Measurements from ENCODE around the gene CLPSL2.

Gene CLPSL2

DNA sequence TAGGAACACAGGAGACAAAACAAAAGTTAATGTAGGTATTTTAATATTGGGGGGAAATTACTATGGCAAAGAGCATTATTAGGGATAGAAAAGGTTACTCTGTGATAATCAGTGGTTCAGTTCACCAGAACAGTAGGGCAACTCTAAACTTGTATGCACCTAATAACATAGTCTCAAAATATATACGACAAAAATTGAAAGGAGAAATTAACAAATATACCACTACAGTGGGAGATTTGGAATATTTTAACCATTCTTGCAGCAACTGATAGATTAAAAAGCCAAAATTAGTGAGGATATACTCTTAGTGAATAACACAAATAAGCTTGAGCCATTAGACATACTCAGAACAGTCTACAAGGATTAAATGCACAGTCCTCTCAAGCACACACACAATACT is 28.5 kb upstream of the CLPSL2 start:
- ATAC-seq, result no peak

DNA sequence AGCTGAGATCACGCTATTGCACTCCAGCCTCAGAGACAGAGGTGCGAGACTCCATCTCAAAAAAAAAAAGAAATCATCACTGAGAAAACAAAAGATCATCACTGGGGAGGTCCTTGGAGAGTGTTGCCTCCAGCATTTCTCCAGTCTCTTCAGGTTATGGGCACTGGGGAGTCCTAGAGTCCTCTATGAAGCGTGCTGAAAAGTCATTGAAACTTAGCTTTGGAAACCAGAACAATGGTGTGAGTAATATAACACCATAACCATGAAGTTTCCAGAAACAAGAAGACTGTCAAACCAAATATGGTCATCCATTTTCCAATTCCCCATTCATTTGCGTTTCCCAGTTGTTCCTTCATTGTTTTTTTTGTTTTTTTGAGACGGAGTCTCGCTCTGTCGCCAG is 25.8 kb upstream of the CLPSL2 start:
- no peak for ATAC-seq

DNA sequence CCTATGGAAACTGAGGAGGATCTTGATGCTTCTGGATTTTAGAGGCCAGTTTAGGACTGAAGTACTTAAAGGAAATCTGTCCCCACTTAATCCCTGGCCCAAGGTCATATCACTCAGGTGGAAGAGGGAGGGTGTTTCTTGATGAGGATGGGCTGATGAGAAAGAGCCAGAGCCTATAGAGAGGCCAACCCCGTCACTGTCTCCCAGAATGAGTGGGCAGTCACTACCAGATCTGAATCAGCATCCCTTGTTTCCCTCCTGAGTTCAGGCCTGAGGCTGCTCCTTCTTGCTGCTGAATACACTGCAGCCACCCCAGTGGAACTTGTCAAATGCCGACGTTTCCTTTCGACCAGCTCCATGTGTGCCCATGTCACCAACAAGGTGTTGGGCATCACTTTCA is 24.8 kb upstream of the CLPSL2 start:
- ATAC-seq, result peak; percentile 44 to 69

DNA sequence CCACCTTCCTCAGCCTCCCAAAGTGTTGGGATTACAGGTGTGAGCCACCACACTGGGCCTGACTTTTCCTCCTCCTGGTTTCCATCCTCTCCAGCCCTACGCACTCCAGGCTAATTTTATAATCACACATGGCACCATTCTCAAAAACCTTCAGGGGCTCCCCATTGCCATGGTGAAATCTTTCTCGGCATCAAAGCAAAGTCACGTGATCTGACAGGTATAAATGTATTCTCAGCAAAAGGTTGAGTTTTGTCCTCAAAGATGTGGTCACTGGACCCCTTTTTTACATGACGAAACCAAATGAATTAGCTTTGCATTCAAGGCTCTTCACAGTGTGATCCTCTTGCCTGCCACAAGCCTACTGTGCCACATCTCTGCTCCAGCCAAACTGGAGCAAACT is 24.1 kb upstream of the CLPSL2 start:
- ATAC-seq, result no peak

DNA sequence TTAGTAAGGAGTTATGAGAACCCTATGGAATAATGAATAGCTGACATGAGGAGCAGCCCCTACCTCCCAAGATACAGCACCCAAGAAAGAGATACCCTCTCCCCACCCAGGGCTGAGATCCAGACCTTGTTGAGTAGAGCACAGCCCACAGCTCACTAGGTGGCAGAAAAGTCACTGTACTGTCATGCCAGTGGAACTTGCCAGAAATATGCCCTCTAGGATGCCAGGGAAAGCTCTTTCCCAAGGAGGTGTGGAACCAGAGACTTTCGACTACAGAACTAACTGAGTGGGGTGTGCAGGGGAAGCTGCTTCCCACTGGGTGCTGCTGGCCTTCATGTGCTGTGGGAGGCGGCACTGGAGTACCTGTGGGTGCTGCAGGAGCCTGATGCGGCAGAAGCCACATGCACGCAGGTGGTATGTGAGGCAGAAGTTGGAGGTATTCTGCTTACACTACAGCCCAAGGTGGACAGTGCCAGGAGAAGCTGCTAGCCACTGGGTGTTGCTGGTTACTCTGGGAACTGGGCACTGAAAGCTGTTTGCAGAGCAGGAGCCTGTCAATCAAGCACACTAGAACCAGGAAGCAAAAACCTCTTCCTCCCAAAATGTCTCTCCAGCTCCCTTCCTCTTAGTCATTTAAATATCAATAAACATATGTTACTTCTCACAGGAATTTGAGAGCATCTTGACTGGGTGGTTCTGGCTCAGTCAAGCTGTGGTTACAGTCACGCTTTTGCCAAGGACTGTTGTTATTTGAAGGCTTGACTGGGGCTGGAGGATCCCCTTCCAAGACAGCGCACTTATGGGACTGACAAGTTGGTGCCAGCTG is 21.7 kb upstream of the CLPSL2 start:
- ATAC-seq, result no peak

DNA sequence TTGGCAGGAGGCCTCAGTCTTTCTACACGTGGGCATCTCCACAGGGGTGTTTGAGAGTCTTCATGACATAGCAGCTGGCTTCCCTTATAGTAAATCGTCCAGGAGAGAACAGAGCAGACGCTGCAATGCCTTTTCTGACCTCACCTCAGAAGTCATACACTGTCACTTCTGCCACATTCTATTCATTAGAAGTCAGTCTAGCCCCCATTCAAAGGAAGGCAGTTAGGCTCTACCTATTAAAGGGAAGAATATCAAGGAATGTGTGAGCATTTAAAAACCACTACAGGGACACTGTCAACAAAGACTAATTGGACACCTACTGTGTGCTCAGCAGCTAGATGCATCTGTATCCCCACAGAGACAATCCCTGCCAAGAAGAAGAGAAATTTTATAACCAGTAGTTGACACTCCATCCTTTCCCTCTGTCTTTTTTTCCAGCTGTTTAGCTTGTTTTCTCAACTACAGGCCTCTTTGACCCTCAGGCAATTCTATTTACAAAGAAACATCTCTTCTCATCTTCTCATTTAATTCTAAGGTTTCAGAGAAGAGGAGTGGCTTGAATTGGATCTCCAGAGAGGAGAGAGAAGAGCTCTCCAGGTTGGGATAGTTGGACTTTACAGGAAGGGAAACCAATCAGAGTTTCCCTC is 21.0 kb upstream of the CLPSL2 start:
- ATAC-seq, result no peak

DNA sequence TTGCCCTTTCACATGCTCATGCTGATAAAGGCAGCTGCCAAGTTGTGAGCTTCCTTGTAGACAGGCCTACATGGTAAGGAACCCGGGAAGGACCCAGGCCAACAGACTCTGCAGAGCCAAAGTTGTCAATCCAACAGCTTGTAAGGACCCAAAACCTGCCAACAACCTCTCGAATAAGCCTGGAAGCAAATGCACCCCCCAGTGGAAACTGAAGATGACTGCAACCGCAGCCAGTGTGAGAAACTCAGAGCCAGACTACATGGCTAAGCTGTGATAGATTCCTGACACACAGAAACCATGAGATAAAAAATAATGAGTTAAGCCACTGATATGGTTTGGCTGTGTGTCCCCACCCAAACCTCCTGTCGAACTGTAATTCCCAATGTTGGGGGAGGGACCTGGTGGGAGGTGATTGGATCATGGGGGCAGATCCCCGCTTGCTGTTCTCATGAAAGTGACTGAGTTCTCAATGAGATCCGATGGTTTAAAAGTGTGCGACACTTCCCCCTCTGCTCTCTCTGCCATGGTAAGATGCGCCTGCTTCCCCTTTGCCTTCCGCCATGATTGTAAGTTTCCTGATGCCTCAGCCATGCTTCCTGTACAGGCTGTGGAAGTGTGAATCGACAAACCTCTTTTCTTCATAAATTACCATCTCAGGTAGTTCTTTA is 18.8 kb upstream of the CLPSL2 start:
- no peak for ATAC-seq

DNA sequence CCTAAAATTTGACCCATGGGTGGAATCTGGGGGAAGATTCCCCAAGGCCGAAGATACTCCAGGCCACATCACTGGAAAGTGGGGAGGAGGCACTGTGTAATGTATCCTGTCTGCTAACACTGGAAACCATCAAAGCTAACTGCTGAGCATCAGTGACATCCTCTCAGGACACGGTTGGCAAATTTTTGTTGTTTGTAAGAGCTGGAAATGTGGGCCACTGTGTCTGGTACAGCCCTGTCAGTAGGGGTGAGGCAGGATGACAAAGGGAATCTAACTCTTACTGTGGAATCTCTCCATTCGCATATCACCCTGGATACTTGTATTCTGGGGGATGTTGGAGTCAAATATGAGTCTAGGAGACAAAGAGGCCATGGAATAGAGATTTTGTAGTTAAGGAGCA is 17.0 kb upstream of the CLPSL2 start:
- ATAC-seq, result no peak

DNA sequence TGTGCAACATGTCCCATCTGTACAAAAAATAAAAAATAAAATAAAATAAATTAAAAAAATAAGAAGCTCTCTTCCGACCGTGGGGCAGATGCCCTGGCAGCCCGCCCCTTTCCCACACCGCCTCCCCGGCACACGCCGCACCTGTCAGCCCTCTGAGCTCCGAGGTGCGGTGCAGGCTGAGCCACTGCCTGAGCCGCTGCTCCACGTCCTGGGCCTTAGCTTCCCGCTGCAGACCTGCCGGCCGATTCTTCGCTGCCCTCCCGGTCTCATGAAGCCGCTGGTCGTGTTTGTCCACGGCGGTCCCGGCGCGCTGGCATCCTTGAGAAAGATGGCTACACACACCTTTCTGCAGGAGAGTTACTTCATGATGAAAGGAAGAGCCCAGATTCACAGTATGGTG is 10.7 kb upstream of the CLPSL2 start:
- ATAC-seq, result no peak

DNA sequence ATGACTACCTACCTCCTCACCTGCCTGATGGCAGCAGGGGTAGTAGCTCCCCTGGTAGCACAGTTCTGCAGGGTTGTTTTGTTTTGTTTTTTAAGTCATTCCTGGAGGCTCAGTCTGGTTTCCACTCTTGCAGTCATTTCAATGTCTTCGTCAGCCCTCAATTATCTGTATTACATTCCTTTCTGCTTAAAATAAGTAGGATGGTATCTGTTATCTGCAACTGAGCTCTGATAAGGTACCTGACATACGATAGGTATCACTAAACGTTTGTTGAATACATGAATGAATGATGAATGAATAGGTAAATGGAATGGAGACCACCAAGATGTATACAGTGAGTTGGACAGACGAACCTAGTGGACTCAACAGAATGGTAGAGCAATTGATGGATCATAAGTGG is 7.2 kb upstream of the CLPSL2 start:
- ATAC-seq, result no peak

DNA sequence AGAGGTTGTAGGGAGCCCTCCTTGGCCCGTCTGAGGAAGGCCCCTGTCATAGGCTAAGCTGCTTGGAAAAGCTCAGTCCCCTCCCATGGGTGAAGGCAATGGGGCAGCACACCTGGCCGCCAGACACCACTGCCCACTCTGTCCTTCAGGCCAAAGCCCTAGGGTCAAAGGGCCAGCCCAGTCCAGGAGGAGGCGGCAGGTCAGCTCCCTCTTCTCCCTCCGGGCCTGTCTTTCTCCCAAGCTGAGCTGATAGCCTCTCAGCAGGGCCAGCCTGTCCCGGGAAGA is 5.1 kb upstream of the CLPSL2 start:
- ATAC-seq, result no peak

DNA sequence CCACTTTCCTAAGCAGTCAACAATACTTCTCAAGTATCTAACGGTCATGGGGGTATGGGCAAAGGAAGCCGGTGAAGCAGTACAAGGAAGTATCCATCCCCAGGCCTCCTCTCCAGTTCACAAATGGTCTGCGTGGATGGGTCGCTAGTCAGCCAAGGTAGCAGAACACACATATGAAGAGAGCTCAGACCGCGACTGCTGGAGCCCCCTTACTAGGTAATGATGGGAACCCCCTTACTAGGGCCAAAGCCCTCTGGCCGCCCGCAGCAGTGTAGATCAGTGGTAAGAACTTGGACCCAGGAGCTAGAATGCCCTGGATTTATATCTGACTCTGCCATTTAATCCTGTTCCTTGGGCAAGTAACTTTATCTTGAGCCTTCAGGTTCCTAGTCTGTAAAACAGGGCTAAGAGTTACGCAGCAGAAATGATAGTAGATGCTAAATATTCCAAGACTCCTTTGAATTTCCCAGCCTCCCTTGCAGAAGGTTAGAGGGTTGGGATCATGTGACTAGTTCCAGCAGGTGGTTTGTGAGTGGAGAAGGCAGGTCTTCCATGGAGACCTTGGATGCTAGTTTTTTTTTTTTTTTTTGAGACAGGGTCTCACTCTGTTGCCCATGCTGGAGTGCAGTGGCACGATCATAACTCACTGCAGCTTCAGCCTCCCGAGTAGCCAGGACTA is 2.1 kb upstream of the CLPSL2 start:
- no peak for ATAC-seq

DNA sequence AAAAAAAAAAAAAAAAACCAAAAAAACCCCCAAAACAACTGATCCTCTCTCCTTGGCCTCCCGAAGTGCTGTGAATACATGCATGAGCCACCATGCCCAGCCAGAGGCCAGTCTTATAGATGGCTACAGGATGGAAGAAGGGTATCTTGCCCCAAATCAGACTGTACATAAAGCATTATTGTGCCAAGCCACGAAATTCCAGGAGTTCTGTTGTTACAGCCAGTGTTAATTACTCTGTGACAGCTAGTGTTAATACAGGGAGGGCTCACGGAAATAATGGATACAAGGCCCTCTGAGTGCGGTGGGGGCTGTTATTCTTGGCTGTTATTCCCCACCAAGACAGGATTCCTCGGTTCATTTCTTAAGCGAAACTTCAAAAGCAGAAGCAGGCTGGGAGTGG is 1.4 kb upstream of the CLPSL2 start:
- no peak for ATAC-seq

DNA sequence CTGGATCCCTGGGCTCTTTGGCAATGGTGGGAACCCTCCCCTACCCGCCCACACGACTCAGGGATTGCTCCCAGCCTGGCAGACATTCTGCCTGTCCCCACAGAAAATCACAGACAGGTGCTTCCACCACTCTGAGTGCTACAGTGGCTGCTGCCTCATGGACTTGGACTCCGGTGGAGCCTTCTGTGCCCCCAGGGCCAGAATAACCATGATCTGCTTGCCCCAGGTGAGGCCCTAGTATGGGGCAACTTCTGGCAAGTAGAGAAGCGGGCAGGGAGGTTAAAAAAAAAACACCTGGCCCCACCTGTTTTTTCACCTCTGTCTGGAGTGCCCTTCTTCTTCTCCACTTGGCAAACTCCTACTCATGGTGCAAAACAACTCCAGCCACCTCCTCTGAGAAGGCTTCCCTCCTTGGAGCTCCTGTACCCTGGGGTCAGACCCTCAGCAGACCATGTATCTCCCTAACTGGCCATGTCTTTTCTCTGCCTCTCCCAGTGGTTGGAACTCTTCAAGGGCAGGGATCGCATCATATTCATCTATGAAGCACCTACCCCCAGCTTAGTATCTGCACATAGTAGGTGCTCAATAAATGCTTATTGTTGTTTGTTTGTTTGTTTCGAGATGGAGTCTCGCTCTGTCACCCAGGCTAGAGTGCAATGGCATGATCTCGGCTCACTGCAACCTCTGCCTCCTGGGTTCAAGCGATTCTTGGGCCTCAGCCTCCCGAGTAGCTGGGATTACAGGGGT is 1.1 kb downstream of the CLPSL2 start:
- no peak for ATAC-seq

DNA sequence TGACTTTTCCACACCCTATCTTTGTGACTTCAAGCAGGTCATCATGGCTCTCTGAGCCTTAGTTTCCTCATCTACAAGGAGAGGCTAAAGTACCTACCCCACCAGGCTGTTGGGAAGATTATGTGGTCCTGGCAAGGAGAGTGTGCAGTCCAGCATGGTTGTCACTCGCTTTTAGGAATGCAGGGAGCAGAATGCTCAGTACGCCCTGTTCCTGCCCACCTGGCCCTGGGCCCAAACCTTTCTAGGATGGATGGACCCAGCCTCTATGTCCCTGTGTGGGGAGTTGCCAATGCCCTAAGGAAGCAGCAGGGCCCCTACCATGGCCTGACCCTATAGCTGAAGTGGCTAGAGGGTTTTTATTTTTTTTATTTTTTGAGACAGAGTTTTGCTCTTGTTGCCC is 2.0 kb downstream of the CLPSL2 start:
- ATAC-seq, result no peak

DNA sequence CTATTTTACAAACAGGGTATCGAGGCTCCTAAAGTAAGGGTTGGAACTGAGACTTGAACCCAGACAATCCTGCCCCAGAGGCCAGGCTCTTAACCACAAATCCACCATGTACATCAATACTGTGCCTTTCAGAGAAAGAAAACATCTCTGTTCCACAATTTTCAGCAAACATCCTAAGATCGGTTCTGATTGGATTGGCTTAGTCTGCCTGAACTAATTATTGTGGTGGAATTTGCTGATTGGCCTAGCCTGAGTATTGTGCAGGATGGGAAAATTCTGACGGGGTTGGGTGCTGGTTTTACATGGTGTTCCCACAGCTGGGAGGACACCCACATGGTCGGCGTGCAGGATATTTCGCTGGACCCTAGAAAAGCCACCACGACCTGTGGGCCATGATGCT is 4.3 kb downstream of the CLPSL2 start, which contains the start of gene CLPSL1:
TSS of gene CLPSL1 (plus strand) at position 301 of the 400 bp plus-strand sequence. CDS start at position 393, 92 bp downstream.
- no peak for ATAC-seq

DNA sequence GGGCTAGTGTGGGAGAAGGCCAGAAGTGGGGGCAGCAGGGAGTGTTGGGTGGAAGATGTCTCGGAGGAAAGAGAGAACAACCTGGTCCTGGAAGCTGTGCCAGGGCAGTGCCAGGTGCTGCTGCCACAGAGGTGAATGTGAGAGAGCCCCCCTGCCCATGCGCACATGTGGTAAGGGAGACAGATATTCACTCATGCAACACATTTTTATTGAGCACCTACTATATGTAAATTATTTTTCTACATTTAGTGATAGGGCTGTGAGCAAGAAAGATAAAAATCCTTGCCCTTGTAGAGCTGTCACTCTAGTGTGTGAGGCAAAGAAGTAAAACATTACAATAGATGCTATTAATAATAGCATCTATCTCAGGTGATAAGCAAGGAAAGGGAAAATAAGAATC is 4.9 kb downstream of the CLPSL2 start:
- no peak for ATAC-seq

DNA sequence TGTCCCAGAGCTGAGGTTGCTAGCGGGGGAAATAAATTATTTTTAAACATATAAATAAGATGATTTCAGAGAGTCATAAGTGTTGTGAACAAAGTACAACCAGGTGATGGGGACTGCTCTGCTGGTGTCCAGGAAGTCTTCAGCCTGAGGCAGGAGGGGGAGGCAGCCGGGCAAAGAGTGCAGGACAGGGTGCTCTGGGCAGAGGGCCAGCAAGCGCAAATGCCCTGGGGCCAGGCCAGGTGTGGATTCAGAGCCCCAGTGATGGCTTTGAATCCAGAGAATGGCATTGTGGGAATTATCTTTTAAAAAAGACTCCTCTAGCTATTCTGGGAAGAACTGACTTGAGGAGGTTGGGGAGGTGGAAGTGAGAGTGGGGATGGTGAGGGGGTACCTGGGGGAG is 6.0 kb downstream of the CLPSL2 start:
- no peak for ATAC-seq

DNA sequence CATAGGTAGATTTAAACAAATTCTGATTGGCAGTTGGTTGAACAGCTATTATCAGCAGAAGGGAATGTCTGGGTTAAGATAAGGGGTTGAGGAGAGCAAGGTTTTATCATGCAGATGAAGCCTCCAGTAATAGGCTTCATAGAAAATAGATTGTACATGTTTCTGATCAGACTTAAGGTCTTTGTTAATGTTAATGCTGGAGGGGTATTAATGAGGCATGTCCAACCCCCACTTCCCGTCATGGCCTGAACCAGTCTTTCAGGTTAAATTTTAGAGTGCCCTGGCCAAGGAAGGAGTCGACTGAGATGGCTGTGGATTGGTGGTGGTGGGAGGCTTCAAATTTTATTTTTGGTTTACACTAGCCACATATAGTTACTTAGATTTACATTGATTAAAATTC is 7.8 kb downstream of the CLPSL2 start:
- no peak for ATAC-seq

DNA sequence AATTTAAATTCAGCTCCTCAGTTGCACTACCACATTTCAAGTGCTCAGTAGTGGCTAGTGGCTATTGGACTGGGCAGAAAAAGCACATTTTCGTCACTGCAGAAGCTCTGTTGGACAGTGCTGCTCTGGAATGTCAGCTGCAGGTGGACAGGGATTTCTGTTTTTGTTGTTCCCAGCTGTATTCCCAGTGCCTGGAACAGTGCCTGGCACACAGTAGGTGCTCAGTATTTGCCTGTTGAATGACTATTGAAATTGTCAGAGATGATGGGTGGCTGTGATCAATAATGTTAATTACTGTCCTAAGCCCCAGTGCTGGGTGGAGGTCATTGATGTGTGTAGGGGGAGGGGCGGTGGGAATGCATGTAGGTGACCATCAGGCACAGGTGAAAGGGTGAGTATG is 9.9 kb downstream of the CLPSL2 start:
- ATAC-seq, result no peak

DNA sequence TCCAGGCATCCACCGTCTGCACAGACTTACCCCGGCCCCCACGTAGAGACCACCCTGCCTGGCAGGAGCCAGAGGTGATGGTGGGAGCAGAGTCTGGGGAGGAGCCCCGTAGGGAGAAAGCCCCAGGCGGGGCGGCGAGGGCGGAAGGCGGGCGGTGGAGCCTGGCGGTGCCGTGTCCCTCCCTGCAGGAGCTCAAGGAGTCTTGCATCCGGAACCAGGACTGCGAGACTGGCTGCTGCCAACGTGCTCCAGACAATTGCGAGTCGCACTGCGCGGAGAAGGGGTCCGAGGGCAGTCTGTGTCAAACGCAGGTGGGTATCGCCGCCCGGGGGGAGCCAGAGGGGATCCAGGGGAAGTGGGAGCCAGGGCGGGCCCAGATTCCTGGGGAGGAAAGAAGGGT is 10.4 kb downstream of the CLPSL2 start:
- ATAC-seq, result no peak

DNA sequence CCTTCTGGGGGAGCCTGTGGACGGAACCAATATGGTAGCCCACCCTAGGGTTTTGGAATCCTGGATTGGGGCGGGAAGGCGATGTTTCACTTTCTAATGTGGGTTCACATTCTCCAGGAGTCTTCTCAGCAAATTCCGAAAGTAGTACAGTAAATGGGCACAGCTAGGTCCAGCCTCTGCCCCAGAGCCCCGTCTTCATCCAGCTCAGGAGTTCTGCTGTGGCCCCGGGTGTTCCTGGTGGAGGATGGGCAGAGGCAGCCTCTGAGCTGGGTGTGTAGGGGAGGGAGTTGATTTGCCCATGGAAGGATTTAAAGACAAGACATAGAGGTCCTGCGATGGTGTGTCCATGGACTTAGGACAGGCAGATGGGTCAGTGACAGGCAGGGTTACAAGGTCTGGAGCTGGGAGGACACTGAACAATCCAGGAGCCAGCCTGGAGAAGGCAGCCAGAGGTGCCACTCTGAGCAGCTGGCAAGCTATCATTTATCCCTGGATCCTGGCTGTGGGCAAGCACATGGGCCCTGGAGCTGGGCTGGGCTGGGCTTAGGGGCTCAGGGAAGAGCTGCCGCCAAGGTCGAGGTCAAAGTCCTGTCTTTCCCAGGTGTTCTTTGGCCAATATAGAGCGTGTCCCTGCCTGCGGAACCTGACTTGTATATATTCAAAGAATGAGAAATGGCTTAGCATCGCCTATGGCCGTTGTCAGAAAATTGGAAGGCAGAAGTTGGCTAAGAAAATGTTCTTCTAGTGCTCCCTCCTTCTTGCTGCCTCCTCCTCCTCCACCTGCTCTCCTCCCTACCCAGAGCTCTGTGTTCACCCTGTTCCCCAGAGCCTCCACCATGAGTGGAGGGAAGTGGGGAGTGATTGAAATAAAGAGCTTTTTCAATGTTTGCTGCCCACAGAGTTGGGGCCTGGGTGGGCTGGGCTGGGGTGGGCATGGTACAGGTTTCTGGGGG is 11.1 kb downstream of the CLPSL2 start:
- ATAC-seq, result no peak

All from activated CD4-positive, CD25-positive, alpha-beta regulatory T cell treated with anti-CD3 and anti-CD28 coated beads, Interleukin-2, amount 50 U/mL, for 24 hours (primary cell).